ENCODE measurements around the gene HOTAIR. TPM values are rescaled to one million over a fixed set of nuclear protein-coding genes. Genes with fewer than 3 reads are reported as not detected.
A peak's percentile ranks its signal among the peaks of the same experiment; 100 is the strongest.

Gene HOTAIR
- total and polyA plus RNA-seq, 2 donors (not counting 3 experiments of a cell fraction or from before 2014, with no cell fraction given) = not detected

DNA sequence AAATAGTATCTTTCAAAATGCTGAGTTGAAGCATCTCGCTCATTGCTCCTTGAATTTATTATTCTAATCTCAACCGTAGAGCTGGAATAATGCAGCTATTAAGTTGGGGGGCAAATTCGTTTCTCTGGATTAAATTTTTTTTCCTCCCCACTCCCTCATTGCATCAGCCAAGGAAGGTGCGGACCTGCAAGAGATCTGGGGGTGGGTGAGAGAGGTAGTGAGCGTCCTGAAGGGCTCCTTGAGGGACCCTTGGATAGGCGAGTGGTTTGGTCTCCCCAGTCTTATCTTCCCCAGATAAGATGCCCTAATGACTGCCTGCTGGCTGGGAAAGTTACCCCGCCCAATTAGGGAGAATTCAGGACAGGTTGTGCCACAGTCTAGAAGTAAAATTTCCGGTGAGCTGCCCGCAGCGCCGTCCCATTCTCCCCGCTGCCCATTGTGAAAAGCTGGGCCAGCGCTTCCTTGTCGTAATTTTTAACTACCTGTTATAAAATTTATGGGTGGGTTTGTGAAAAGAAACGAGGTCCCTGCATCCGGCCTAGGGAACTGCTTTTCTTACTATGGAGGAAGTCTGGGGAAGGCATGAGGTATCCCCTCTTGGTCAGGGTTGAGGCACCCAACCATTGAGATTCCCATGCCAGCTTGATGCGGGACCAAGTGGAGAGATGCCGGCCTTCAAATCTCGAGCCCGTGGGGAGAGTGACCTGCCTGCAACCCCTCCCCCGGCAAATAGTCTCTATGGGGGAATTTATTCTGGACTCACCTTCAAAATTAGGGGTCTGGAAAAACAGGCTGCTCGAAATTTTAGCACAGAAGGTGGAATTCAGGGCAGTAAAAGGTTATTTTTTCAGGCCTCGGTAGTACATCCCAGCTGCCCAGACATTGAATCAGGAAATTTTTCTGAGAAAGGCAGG lies 40.5 kb upstream of the HOTAIR start:
- Histone ChIP-seq H3K79me2 (ENCODE audit: control insufficient read depth, insufficient read depth, low read length) (no peaks in the 10 kb centered on the region), H4K20me1 (replicated peaks; ENCODE audit: control insufficient read depth, extremely low read depth, insufficient read depth, low read length) (no peaks in the 10 kb centered on the region), H3K9me1 (replicated peaks; ENCODE audit: control insufficient read depth, extremely low read depth, insufficient read depth, low read length) (no peaks in the 10 kb centered on the region), H2AFZ (ENCODE audit: low read depth, low read length) (no peak overlapping the region), H3K4me2 (ENCODE audit: insufficient read depth, low read length) (no peak overlapping the region), H3K36me3 (ENCODE audit: control insufficient read depth in 2 of 2, extremely low read depth in 1 of 2, insufficient read depth in 2 of 2, low read length in 2 of 2) (no peaks in the 10 kb centered on the region), H3K27ac (ENCODE audit: insufficient read depth, low read depth, low read length) (no peak overlapping the region), H3K27me3 (ENCODE audit: control insufficient read depth in 2 of 2, insufficient read depth in 2 of 2, low read length in 2 of 2) (peaks cover 80 to 91% of the 10 kb centered on the region in 2 experiments), H3K9me3 (replicated peaks; ENCODE audit: control insufficient read depth, insufficient read depth, low read length) (no peaks in the 10 kb centered on the region), H3K4me1 (ENCODE audit: control insufficient read depth, extremely low read depth, insufficient read depth, low read length) (peaks cover 3% of the 10 kb centered on the region), H3K4me3 (replicated peaks in 1 of 3; ENCODE audit: insufficient read depth in 1 of 3, low read depth in 1 of 3, low read length in 3 of 3) (no peak overlapping the region), H3K9ac (replicated peaks; ENCODE audit: extremely low read depth, insufficient read depth, low read length) (no peak overlapping the region)
- FAIRE-seq = no peak
- ChIA-PET POLR2A (no interaction called here), CTCF (interaction anchor here (1.1 to 17.0 kb wide), 5 partner anchors 9 to 258 kb away, joined by 3 to 616 read pairs (median 5); partner anchors contain the start of genes HOXC9 and SMUG1)
- TF ChIP-seq EZH2 (IDR thresholded peaks at IDR 0.05; ENCODE audit: borderline replicate concordance, low read depth, low read length, severe bottlenecking) (peak; percentile 62), POLR2AphosphoS5 (IDR thresholded peaks at IDR 0.05; ENCODE audit: insufficient read depth, low read depth, low read length) (no peak)
- BruUV-seq (replicated peaks) = no TSS peak
- dilution Hi-C loops (cut with MboI; ENCODE audit: extremely low pct_ligation_motif_present, low sequenced_read_pairs) (no loop called here), intact Hi-C loops (cut with micrococcal nuclease) (no loop called here)
- DNase-seq (ENCODE audit: low read depth, low spot score) = no peak

DNA sequence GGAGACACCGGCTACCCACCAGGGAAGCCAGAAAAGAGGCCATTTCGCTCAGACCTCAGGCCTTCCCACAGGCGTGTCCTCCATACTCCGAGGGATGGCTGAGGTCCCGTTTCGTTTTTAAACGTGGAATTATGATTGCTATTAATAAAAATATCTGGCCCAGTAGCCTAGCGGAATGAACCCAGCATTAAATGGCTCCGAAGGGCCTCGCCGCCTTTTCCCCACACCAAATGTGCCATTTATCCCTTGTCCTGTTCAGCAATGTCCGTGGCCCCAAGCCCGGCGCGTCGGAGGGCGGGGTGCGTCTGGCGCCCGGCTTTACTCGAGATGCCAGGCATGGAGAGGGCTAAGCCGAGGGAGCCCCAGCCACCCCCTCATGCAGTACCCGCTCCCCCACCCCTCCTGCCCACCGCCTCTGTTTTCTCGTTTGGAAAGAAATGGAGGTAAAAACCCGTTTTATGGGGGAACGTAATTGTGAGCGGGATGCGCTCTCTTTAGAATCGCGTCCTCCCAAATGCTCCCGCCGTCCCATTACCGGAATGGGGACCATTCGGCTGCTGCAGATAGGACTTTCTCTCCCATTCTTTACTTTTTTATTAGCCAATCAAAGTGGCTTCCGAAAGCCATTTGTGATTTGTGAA lies 39.7 kb upstream of the HOTAIR start:
- Histone ChIP-seq H4K20me1 (replicated peaks; ENCODE audit: control insufficient read depth, extremely low read depth, insufficient read depth, low read length) (no peaks in the 10 kb centered on the region), H3K9me3 (replicated peaks; ENCODE audit: control insufficient read depth, insufficient read depth, low read length) (no peaks in the 10 kb centered on the region), H3K27me3 (ENCODE audit: control insufficient read depth in 2 of 2, insufficient read depth in 2 of 2, low read length in 2 of 2) (peaks cover 81 to 92% of the 10 kb centered on the region in 2 experiments), H2AFZ (ENCODE audit: low read depth, low read length) (no peak overlapping the region), H3K79me2 (ENCODE audit: control insufficient read depth, insufficient read depth, low read length) (no peaks in the 10 kb centered on the region), H3K9ac (replicated peaks; ENCODE audit: extremely low read depth, insufficient read depth, low read length) (no peak overlapping the region), H3K4me3 (replicated peaks in 1 of 3; ENCODE audit: insufficient read depth in 1 of 3, low read depth in 1 of 3, low read length in 3 of 3) (no peak overlapping the region), H3K4me1 (ENCODE audit: control insufficient read depth, extremely low read depth, insufficient read depth, low read length) (peaks cover 3% of the 10 kb centered on the region), H3K4me2 (ENCODE audit: insufficient read depth, low read length) (no peak overlapping the region), H3K27ac (ENCODE audit: insufficient read depth, low read depth, low read length) (no peak overlapping the region), H3K36me3 (ENCODE audit: control insufficient read depth in 2 of 2, extremely low read depth in 1 of 2, insufficient read depth in 2 of 2, low read length in 2 of 2) (no peaks in the 10 kb centered on the region), H3K9me1 (replicated peaks; ENCODE audit: control insufficient read depth, extremely low read depth, insufficient read depth, low read length) (no peaks in the 10 kb centered on the region)
- DNase-seq (ENCODE audit: low read depth, low spot score) (no peak), FAIRE-seq (no peak)
- TF ChIP-seq MYC (IDR thresholded peaks at IDR 0.05; ENCODE audit: low read depth, low read length) = no peak
- TF ChIP-seq EZH2 (IDR thresholded peaks at IDR 0.05; ENCODE audit: borderline replicate concordance, low read depth, low read length, severe bottlenecking) = peak; percentile 93
- no peak for TF ChIP-seq GATA2 (IDR thresholded peaks at IDR 0.05; ENCODE audit: insufficient read depth, insufficient read length, low read depth, low read length)
- TF ChIP-seq, protein P1, sequence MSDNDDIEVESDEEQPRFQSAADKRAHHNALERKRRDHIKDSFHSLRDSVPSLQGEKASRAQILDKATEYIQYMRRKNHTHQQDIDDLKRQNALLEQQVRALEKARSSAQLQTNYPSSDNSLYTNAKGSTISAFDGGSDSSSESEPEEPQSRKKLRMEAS (IDR thresholded peaks at IDR 0.05; ENCODE audit: insufficient read depth, insufficient read length) = no peak
- ChIA-PET POLR2A (no interaction called here), CTCF (interaction anchor here (1.1 to 17.0 kb wide), 5 partner anchors 8 to 257 kb away, joined by 3 to 616 read pairs (median 5); partner anchors contain the start of genes HOXC9 and SMUG1)
- no TSS peak for BruUV-seq (replicated peaks)
- dilution Hi-C loops (cut with MboI; ENCODE audit: extremely low pct_ligation_motif_present, low sequenced_read_pairs) (no loop called here), intact Hi-C loops (cut with micrococcal nuclease) (no loop called here)
